ENCODE results near the gene MRGPRG. TPM values are rescaled to one million over a fixed set of nuclear protein-coding genes. Genes with fewer than 3 reads are reported as not detected.

The MRGPRG gene
- total and polyA plus RNA-seq, 10 donors = not detected

- TF ChIP-seq CTCF (IDR thresholded peaks at IDR 0.05 in 8 of 11, conservative IDR thresholded peaks at IDR 0.05 in 3 of 11) = no peak
- no peak for TF ChIP-seq POLR2AphosphoS5 (IDR thresholded peaks at IDR 0.05)
- no peak for TF ChIP-seq POLR2A (IDR thresholded peaks at IDR 0.05)
- no peak overlapping the region for H3K27ac ChIP-seq
- no peaks in the 10 kb centered on the region for H3K9me3 ChIP-seq
- H3K27me3 ChIP-seq (replicated peaks in 1 of 7) = no peaks in the 10 kb centered on the region
- no peak overlapping the region for H3K4me3 ChIP-seq
- 82 to 90% (median 87%) methylated on average over 11 of the region's 11 CpGs for WGBS, 5 donors
- intact Hi-C loops (cut with DNase I; ENCODE audit: low total_unique reads) = no loop called here
- peak; percentile 43 for DNase-seq
- peaks cover 0 to 20% (median 5%) of the 10 kb centered on the region in 6 donors for H3K4me1 ChIP-seq
- H3K36me3 ChIP-seq = no peaks in the 10 kb centered on the region
Measured at GRCh38 chr11:3189886-3190583, 28.6 kb downstream of the MRGPRG start.

- WGBS, 5 donors = 71 to 83% (median 81%) methylated on average over 14 to 15 of the region's 15 CpGs
- intact Hi-C loops (cut with DNase I; ENCODE audit: low total_unique reads) = no loop called here
- Histone ChIP-seq H3K4me1 (peaks cover 0 to 14% (median 3%) of the 10 kb centered on the region in 6 donors), H3K27me3 (replicated peaks in 1 of 7) (no peaks in the 10 kb centered on the region), H3K27ac (no peak overlapping the region), H3K4me3 (no peak overlapping the region), H3K9me3 (no peaks in the 10 kb centered on the region), H3K36me3 (no peaks in the 10 kb centered on the region)
- DNase-seq = no peak
- TF ChIP-seq POLR2AphosphoS5 (IDR thresholded peaks at IDR 0.05) (no peak), CTCF (IDR thresholded peaks at IDR 0.05 in 8 of 11, conservative IDR thresholded peaks at IDR 0.05 in 3 of 11) (no peak), POLR2A (IDR thresholded peaks at IDR 0.05) (no peak)
Measured at GRCh38 chr11:3189196-3189843, 29.3 kb downstream of the MRGPRG start.

DNA sequence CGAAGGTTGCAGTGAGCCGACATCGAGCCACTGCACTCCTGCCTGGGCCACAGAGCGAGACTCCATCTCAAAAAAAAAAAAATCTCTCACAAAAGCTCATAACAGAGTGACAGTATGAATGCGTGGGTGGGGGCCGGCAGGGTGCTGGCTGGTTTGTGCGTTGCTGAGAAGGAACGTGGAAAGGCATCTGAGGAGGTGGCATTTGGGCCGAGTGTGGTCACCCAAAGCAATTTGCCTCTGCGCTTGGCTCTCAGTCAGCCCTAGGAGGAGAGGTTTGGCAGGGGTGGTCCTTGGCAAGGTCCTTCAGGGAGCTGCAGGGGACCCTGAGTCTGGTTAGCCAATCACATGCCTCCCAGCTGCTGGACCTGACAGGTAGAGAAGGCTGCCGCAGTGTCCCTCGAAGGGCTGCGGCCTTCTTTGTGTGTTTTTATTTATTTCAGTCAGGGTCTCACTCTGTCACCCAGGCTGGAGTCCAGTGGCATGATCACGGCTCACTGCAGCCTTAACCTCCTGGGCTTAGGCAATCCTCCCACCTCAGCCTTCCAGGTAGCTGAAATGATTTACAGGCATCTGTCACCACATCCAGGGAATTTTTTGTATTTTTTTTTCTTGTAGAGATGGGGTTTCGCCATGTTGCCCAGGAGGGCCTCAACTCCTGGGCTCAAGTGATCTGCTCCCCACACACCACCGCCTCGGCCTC lies 30.0 kb downstream of the MRGPRG start:
- TF ChIP-seq POLR2A (IDR thresholded peaks at IDR 0.05) (no peak), CTCF (IDR thresholded peaks at IDR 0.05 in 8 of 11, conservative IDR thresholded peaks at IDR 0.05 in 3 of 11) (no peak), POLR2AphosphoS5 (IDR thresholded peaks at IDR 0.05) (no peak)
- intact Hi-C loops (cut with DNase I; ENCODE audit: low total_unique reads) = no loop called here
- no peak for DNase-seq
- H3K36me3 ChIP-seq = no peaks in the 10 kb centered on the region
- no peak overlapping the region for H3K4me3 ChIP-seq
- peaks cover 0 to 14% (median 2%) of the 10 kb centered on the region in 6 donors for H3K4me1 ChIP-seq
- no peaks in the 10 kb centered on the region for H3K27me3 ChIP-seq (replicated peaks in 1 of 7)
- 86 to 91% (median 89%) methylated on average over 16 to 17 of the region's 17 CpGs for WGBS, 5 donors
- no peak overlapping the region for H3K27ac ChIP-seq
- H3K9me3 ChIP-seq = no peaks in the 10 kb centered on the region

Data from spleen (tissue), 11 donors.